Adipocyte (in vitro differentiated cells): ENCODE measurements around the gene USP32.
A peak's percentile ranks its signal among the peaks of the same experiment; 100 is the strongest.
"Not testable (repeated sequence)": the region's sequence is repeated elsewhere in the genome, so short reads cannot be mapped to it uniquely, and the experiment has no call there.

Source experiments
- DNase-seq: peaks from one replicate; pipeline ENCODE4 v3.0.0-alpha.2; 2015; ENCODE audit warnings: low read depth
- H3K27me3 ChIP-seq: replicated peaks from 2 replicates; pipeline ENCODE4 v1.7.0; 2013; ENCODE audit warnings: mild to moderate bottlenecking, low read length, moderate library complexity; ENCODE audit not compliant: control insufficient read depth, insufficient read depth
- H3K36me3 ChIP-seq: 2 replicates; pipeline ENCODE4 v1.7.0; 2013; ENCODE audit warnings: low read length, mild to moderate bottlenecking, moderate library complexity; ENCODE audit not compliant: control insufficient read depth, insufficient read depth, severe bottlenecking
- H3K4me1 ChIP-seq: 2 replicates; pipeline ENCODE4 v1.7.0; 2013; ENCODE audit warnings: mild to moderate bottlenecking, low read length, moderate library complexity; ENCODE audit not compliant: control insufficient read depth, insufficient read depth
- H3K4me3 ChIP-seq: 2 replicates; pipeline ENCODE4 v1.7.0; 2013; ENCODE audit warnings: mild to moderate bottlenecking, low read length, moderate library complexity
- H3K9ac ChIP-seq: 2 replicates; pipeline ENCODE4 v1.7.0; 2013; ENCODE audit warnings: mild to moderate bottlenecking, low read length, moderate library complexity
- H3K9me3 ChIP-seq: 2 replicates; pipeline ENCODE4 v1.7.0; 2013; ENCODE audit warnings: mild to moderate bottlenecking, low read length, moderate library complexity; ENCODE audit not compliant: control insufficient read depth

USP32 gene

GRCh38 chr17:60186846-60187745 is 204.8 kb downstream of the USP32 start:
- peaks cover 77% of the 10 kb centered on the region for H3K36me3 ChIP-seq
- not testable (repeated sequence) for H3K9me3 ChIP-seq, H3K4me3 ChIP-seq, H3K9ac ChIP-seq, H3K4me1 ChIP-seq, H3K27me3 ChIP-seq
- peak; percentile 56 for DNase-seq

- not testable (repeated sequence) for H3K4me1 ChIP-seq, H3K4me3 ChIP-seq, H3K9ac ChIP-seq, H3K27me3 ChIP-seq, H3K9me3 ChIP-seq, DNase-seq
- H3K36me3 ChIP-seq, result peaks cover 76% of the 10 kb centered on the region
Observed at GRCh38 chr17:60186372-60186771, 205.6 kb downstream of the USP32 start.

GRCh38 chr17:60180380-60180779 is 211.6 kb downstream of the USP32 start:
- not testable (repeated sequence) for DNase-seq, H3K4me1 ChIP-seq, H3K9ac ChIP-seq, H3K9me3 ChIP-seq, H3K27me3 ChIP-seq, H3K4me3 ChIP-seq
- peaks cover 62% of the 10 kb centered on the region for H3K36me3 ChIP-seq

- Histone ChIP-seq H3K4me1 (peaks cover 15% of the 10 kb centered on the region), H3K36me3 (peaks cover 44% of the 10 kb centered on the region)
- H3K9me3 ChIP-seq, H3K9ac ChIP-seq, DNase-seq, H3K27me3 ChIP-seq, H3K4me3 ChIP-seq: not testable (repeated sequence)
Observed at GRCh38 chr17:60178180-60178579, 213.8 kb downstream of the USP32 start.

- H3K27me3 ChIP-seq, DNase-seq, H3K9ac ChIP-seq, H3K4me3 ChIP-seq, H3K9me3 ChIP-seq: not testable (repeated sequence)
- Histone ChIP-seq H3K4me1 (peaks cover 18% of the 10 kb centered on the region), H3K36me3 (peaks cover 37% of the 10 kb centered on the region)
Observed at GRCh38 chr17:60176763-60177162, 215.2 kb downstream of the USP32 start.

GRCh38 chr17:60174767-60175166 is 217.2 kb downstream of the USP32 start:
- peaks cover 21% of the 10 kb centered on the region for H3K36me3 ChIP-seq
- H3K4me3 ChIP-seq, DNase-seq, H3K9ac ChIP-seq, H3K9me3 ChIP-seq, H3K27me3 ChIP-seq: not testable (repeated sequence)
- peaks cover 28% of the 10 kb centered on the region for H3K4me1 ChIP-seq

GRCh38 chr17:60174035-60174434 is 217.9 kb downstream of the USP32 start:
- Histone ChIP-seq H3K4me1 (peaks cover 29% of the 10 kb centered on the region), H3K27me3 (no peaks in the 10 kb centered on the region), H3K9me3 (no peaks in the 10 kb centered on the region), H3K9ac (no peak overlapping the region), H3K4me3 (no peak overlapping the region), H3K36me3 (peaks cover 16% of the 10 kb centered on the region)
- no peak for DNase-seq

GRCh38 chr17:60173304-60173819 is 218.6 kb downstream of the USP32 start:
- no peak overlapping the region for H3K9ac ChIP-seq
- DNase-seq, result no peak
- H3K9me3 ChIP-seq, result no peaks in the 10 kb centered on the region
- no peak overlapping the region for H3K4me3 ChIP-seq
- peaks cover 10% of the 10 kb centered on the region for H3K36me3 ChIP-seq
- peaks cover 29% of the 10 kb centered on the region for H3K4me1 ChIP-seq
- no peaks in the 10 kb centered on the region for H3K27me3 ChIP-seq

GRCh38 chr17:60171753-60172079 is 220.2 kb downstream of the USP32 start:
- DNase-seq, result no peak
- H3K9me3 ChIP-seq, result no peaks in the 10 kb centered on the region
- peaks cover 2% of the 10 kb centered on the region for H3K36me3 ChIP-seq
- no peaks in the 10 kb centered on the region for H3K27me3 ChIP-seq
- H3K9ac ChIP-seq, result no peak overlapping the region
- peaks cover 29% of the 10 kb centered on the region for H3K4me1 ChIP-seq
- no peak overlapping the region for H3K4me3 ChIP-seq

- no peak for DNase-seq
- Histone ChIP-seq H3K4me1 (peaks cover 29% of the 10 kb centered on the region), H3K4me3 (no peak overlapping the region), H3K27me3 (no peaks in the 10 kb centered on the region), H3K9ac (no peak overlapping the region), H3K9me3 (no peaks in the 10 kb centered on the region), H3K36me3 (no peaks in the 10 kb centered on the region)
Observed at GRCh38 chr17:60170835-60171752, 220.8 kb downstream of the USP32 start.
